SK-N-SH treated with all-trans-retinoic acid at 6 μM for 48 hours (cell line): ENCODE measurements around the gene TNFRSF13B.
"Not testable (repeated sequence)": the region's sequence is repeated elsewhere in the genome, so short reads cannot be mapped to it uniquely, and the experiment has no call there.

Experiments used
- ATAC-seq: fragments of 200-7000 bp; cut with Tn5 transposase; 3 replicates; pipeline ENCODE4 v1.9.1; 2020; ENCODE audit warnings: mild to moderate bottlenecking, moderate library complexity
- ARNTL ChIP-seq: fragments of 450-650 bp; formaldehyde crosslinking; IDR thresholded peaks from 2 replicates; pipeline ENCODE4 v1.5.0; 2020; ENCODE audit warnings: low read depth, mild to moderate bottlenecking, moderate library complexity, borderline replicate concordance
- BACH2 ChIP-seq: fragments of 250-450 bp; sonication (Bioruptor Pico); IDR thresholded peaks from 2 replicates; pipeline ENCODE4 v1.9.0; 2021; ENCODE audit warnings: mild to moderate bottlenecking, borderline replicate concordance
- CSDC2 ChIP-seq: fragments of 250-450 bp; sonication (Bioruptor Pico); IDR thresholded peaks from 2 replicates; pipeline ENCODE4 v1.5.0; 2020; ENCODE audit warnings: mild to moderate bottlenecking, moderate library complexity
- CSRNP3 ChIP-seq: fragments of 250-450 bp; sonication (Bioruptor Pico); IDR thresholded peaks from 2 replicates; pipeline ENCODE4 v1.5.1; 2021; ENCODE audit warnings: mild to moderate bottlenecking, moderate library complexity
- ESRRG ChIP-seq: fragments of 250-450 bp; sonication (Bioruptor Pico); IDR thresholded peaks from 2 replicates; pipeline ENCODE4 v1.6.1; 2021; ENCODE audit warnings: mild to moderate bottlenecking
- GLIS3 ChIP-seq: fragments of 250-450 bp; sonication (Bioruptor Pico); IDR thresholded peaks from 2 replicates; pipeline ENCODE4 v1.5.0; 2020; ENCODE audit warnings: mild to moderate bottlenecking, moderate library complexity
- ISL1 ChIP-seq: fragments of 250-450 bp; sonication (Bioruptor Pico); IDR thresholded peaks from 2 replicates; pipeline ENCODE4 v2.1.2; 2022; ENCODE audit warnings: mild to moderate bottlenecking, moderate library complexity
- OSR1 ChIP-seq: fragments of 250-450 bp; sonication (Bioruptor Pico); IDR thresholded peaks from 2 replicates; pipeline ENCODE4 v1.8.0; 2022; ENCODE audit warnings: moderate library complexity, mild to moderate bottlenecking, inconsistent platforms
- PATZ1 ChIP-seq: fragments of 250-450 bp; sonication (Bioruptor Pico); IDR thresholded peaks from 2 replicates; pipeline ENCODE4 v1.8.0; 2020; ENCODE audit warnings: mild to moderate bottlenecking, moderate library complexity, borderline replicate concordance
- POU6F1 ChIP-seq: fragments of 250-450 bp; sonication (Bioruptor Pico); IDR thresholded peaks from 2 replicates; pipeline ENCODE4 v1.8.0; 2021; ENCODE audit warnings: low read depth, mild to moderate bottlenecking, moderate library complexity, borderline replicate concordance
- PPARA ChIP-seq: fragments of 250-450 bp; sonication (Bioruptor Pico); IDR thresholded peaks from 2 replicates; pipeline ENCODE4 v1.5.0; 2020; ENCODE audit warnings: mild to moderate bottlenecking, borderline replicate concordance
- SNAI2 ChIP-seq: fragments of 250-450 bp; sonication (Bioruptor Pico); IDR thresholded peaks from 2 replicates; pipeline ENCODE4 v1.5.0; 2020; ENCODE audit warnings: mild to moderate bottlenecking, moderate library complexity
- TOX ChIP-seq: fragments of 250-450 bp; sonication (Bioruptor Pico); IDR thresholded peaks from 2 replicates; pipeline ENCODE4 v1.8.0; 2021; ENCODE audit warnings: mild to moderate bottlenecking, moderate library complexity, borderline replicate concordance
- TSHZ2 ChIP-seq: fragments of 250-450 bp; sonication (Bioruptor Pico); IDR thresholded peaks from 2 replicates; pipeline ENCODE4 v1.5.0; 2020; ENCODE audit warnings: mild to moderate bottlenecking, moderate library complexity
- ZFP3 ChIP-seq: fragments of 250-450 bp; sonication (Bioruptor Pico); IDR thresholded peaks from 2 replicates; pipeline ENCODE4 v1.5.0; 2020; ENCODE audit warnings: mild to moderate bottlenecking, moderate library complexity
- ZFP30 ChIP-seq: fragments of 450-650 bp; formaldehyde crosslinking; IDR thresholded peaks from 2 replicates; pipeline ENCODE4 v1.5.0; 2022; ENCODE audit warnings: mild to moderate bottlenecking, moderate library complexity
- ZNF565 ChIP-seq: fragments of 450-650 bp; formaldehyde crosslinking; conservative IDR thresholded peaks from 2 replicates; pipeline ENCODE4 v1.5.0; 2020; ENCODE audit warnings: low read depth, mild to moderate bottlenecking, moderate library complexity
- ZNF8 ChIP-seq: fragments of 450-650 bp; formaldehyde crosslinking; IDR thresholded peaks from 2 replicates; pipeline ENCODE4 v1.5.0; 2020; ENCODE audit warnings: mild to moderate bottlenecking, moderate library complexity

The TNFRSF13B gene

GRCh38 chr17:16997514-16998429, 25.9 kb upstream of the TNFRSF13B start (continued):
- TF ChIP-seq POU6F1 (CRISPR knock-in tag): no peak
- no peak for TF ChIP-seq ARNTL (CRISPR knock-in tag)
- TF ChIP-seq PPARA: no peak
- TF ChIP-seq ESRRG (CRISPR knock-in tag): no peak
- no peak for TF ChIP-seq ZFP3
- TF ChIP-seq CSRNP3: no peak
- TF ChIP-seq ZNF8 (CRISPR knock-in tag): no peak

- not testable (repeated sequence) for ATAC-seq
These were observed 24.8 kb upstream of the TNFRSF13B start for GRCh38 chr17:16996726-16997125.

GRCh38 chr17:16995930-16996329, 24.0 kb upstream of the TNFRSF13B start:
- no peak for TF ChIP-seq ESRRG (CRISPR knock-in tag)
- TF ChIP-seq ZNF565 (CRISPR knock-in tag): no peak
- TF ChIP-seq OSR1 (CRISPR knock-in tag): no peak
- no peak for TF ChIP-seq SNAI2 (CRISPR knock-in tag)
- TF ChIP-seq BACH2: no peak
- TF ChIP-seq ZFP3: no peak
- no peak for TF ChIP-seq TOX (CRISPR knock-in tag)
- no peak for TF ChIP-seq CSDC2 (CRISPR knock-in tag)
- TF ChIP-seq PPARA: no peak
- no peak for TF ChIP-seq TSHZ2 (CRISPR knock-in tag)
- TF ChIP-seq ARNTL (CRISPR knock-in tag): no peak
- no peak for TF ChIP-seq ISL1 (CRISPR knock-in tag)
- ATAC-seq: no peak

GRCh38 chr17:16994631-16995030, 22.7 kb upstream of the TNFRSF13B start:
- no peak for ATAC-seq
- TF ChIP-seq TSHZ2 (CRISPR knock-in tag) (no peak), OSR1 (CRISPR knock-in tag) (no peak), BACH2 (no peak), GLIS3 (CRISPR knock-in tag) (no peak), POU6F1 (CRISPR knock-in tag) (no peak), PPARA (no peak), ISL1 (CRISPR knock-in tag) (no peak), ARNTL (CRISPR knock-in tag) (no peak), PATZ1 (no peak), CSDC2 (CRISPR knock-in tag) (no peak), SNAI2 (CRISPR knock-in tag) (no peak), ZFP30 (CRISPR knock-in tag) (no peak), ZFP3 (no peak)
